ENCODE measurements around the gene MAPK8.

- no peak for TF ChIP-seq CTCF (conservative IDR thresholded peaks at IDR 0.05)
- no peak for TF ChIP-seq ZFX (IDR thresholded peaks at IDR 0.05)
Measured at GRCh38 chr10:48369501-48369900, 63.0 kb downstream of the MAPK8 start.
